ENCODE measurements around the gene GDF9.

GRCh38 chr5:132867046-132867451 lies 780 bp upstream of the GDF9 start:
- TF ChIP-seq CTCF (IDR thresholded peaks at IDR 0.05) (no peak), POLR2A (IDR thresholded peaks at IDR 0.05) (no peak), EP300 (IDR thresholded peaks at IDR 0.05) (no peak), POLR2AphosphoS5 (IDR thresholded peaks at IDR 0.05) (no peak)
